Measurements from ENCODE around the gene VANGL1. TPM values are rescaled to one million over a fixed set of nuclear protein-coding genes. Genes with fewer than 3 reads are reported as not detected.

The VANGL1 gene
- 11.7 and 22.4 TPM in 2 replicates for total RNA-seq (2014; rRNA removed; shearing (Covaris generic))

- Histone ChIP-seq H3K36me3 (peaks cover 18% of the 10 kb centered on the region), H3K4me3 (peak within 1 kb of the TSS; percentile 98), H3K27me3 (replicated peaks) (no peaks in the 10 kb centered on the region), H3K4me1 (replicated peaks) (peaks cover 25% of the 10 kb centered on the region), H3K27ac (peak within 1 kb of the TSS; percentile 63), H3K9me3 (replicated peaks) (peaks cover 15% of the 10 kb centered on the region)
- DNase-seq (ENCODE audit: low read depth in 1 of 2, low spot score in 2 of 2): peak; percentile 46 to 75
These were observed at the start of gene VANGL1 for GRCh38 chr1:115641762-115642167. TSS of gene VANGL1 (plus strand) at chr1:115641970. CDS start at chr1:115651414, 9,444 bp downstream.

GRCh38 chr1:115592264-115592663 is 49.5 kb upstream of the VANGL1 start:
- H3K27ac ChIP-seq: no peak overlapping the region
- H3K9me3 ChIP-seq (replicated peaks): no peaks in the 10 kb centered on the region; the same call in 1 of the 2 replicates
- H3K27me3 ChIP-seq (replicated peaks): no peaks in the 10 kb centered on the region; the same call in 1 of the 2 replicates
- DNase-seq (ENCODE audit: low read depth in 1 of 2, low spot score in 2 of 2): no peak
- H3K36me3 ChIP-seq: no peaks in the 10 kb centered on the region
- peaks cover 21% of the 10 kb centered on the region for H3K4me1 ChIP-seq (replicated peaks)
- H3K4me3 ChIP-seq: no peak overlapping the region

GRCh38 chr1:115593365-115594259 is 48.2 kb upstream of the VANGL1 start:
- no peak overlapping the region for H3K27ac ChIP-seq
- no peak overlapping the region for H3K4me3 ChIP-seq
- no peaks in the 10 kb centered on the region; the same call in 1 of the 2 replicates for H3K27me3 ChIP-seq (replicated peaks)
- peaks cover 21% of the 10 kb centered on the region for H3K4me1 ChIP-seq (replicated peaks)
- H3K36me3 ChIP-seq: no peaks in the 10 kb centered on the region
- H3K9me3 ChIP-seq (replicated peaks): no peaks in the 10 kb centered on the region
- DNase-seq (ENCODE audit: low read depth in 1 of 2, low spot score in 2 of 2): no peak

GRCh38 chr1:115594600-115594999 is 47.2 kb upstream of the VANGL1 start:
- no peak overlapping the region for H3K27ac ChIP-seq
- no peak overlapping the region for H3K4me3 ChIP-seq
- H3K9me3 ChIP-seq (replicated peaks): no peaks in the 10 kb centered on the region
- H3K4me1 ChIP-seq (replicated peaks): peaks cover 21% of the 10 kb centered on the region
- H3K27me3 ChIP-seq (replicated peaks): no peaks in the 10 kb centered on the region; the same call in 1 of the 2 replicates
- no peaks in the 10 kb centered on the region for H3K36me3 ChIP-seq
- DNase-seq (ENCODE audit: low read depth in 1 of 2, low spot score in 2 of 2): no peak

GRCh38 chr1:115595279-115596079 is 46.3 kb upstream of the VANGL1 start:
- Histone ChIP-seq H3K4me1 (replicated peaks) (peaks cover 21% of the 10 kb centered on the region), H3K4me3 (no peak overlapping the region), H3K9me3 (replicated peaks) (no peaks in the 10 kb centered on the region), H3K27ac (peak overlapping the region; percentile 25), H3K36me3 (no peaks in the 10 kb centered on the region), H3K27me3 (replicated peaks) (no peaks in the 10 kb centered on the region)
- DNase-seq (ENCODE audit: low read depth in 1 of 2, low spot score in 2 of 2): peak; percentile 88 to 95

GRCh38 chr1:115596080-115596780 is 45.5 kb upstream of the VANGL1 start:
- Histone ChIP-seq H3K4me3 (no peak overlapping the region), H3K36me3 (no peaks in the 10 kb centered on the region), H3K27ac (peak overlapping the region; percentile 53), H3K9me3 (replicated peaks) (no peaks in the 10 kb centered on the region), H3K27me3 (replicated peaks) (no peaks in the 10 kb centered on the region), H3K4me1 (replicated peaks) (peaks cover 21% of the 10 kb centered on the region)
- peak in 1 of 2 experiments; percentile 28 for DNase-seq (ENCODE audit: low read depth in 1 of 2, low spot score in 2 of 2)

GRCh38 chr1:115604508-115604907 is 37.3 kb upstream of the VANGL1 start:
- no peaks in the 10 kb centered on the region for H3K4me1 ChIP-seq (replicated peaks)
- H3K27ac ChIP-seq: no peak overlapping the region
- H3K36me3 ChIP-seq: no peaks in the 10 kb centered on the region
- H3K4me3 ChIP-seq: no peak overlapping the region
- DNase-seq (ENCODE audit: low read depth in 1 of 2, low spot score in 2 of 2): no peak
- no peaks in the 10 kb centered on the region for H3K9me3 ChIP-seq (replicated peaks)
- no peaks in the 10 kb centered on the region for H3K27me3 ChIP-seq (replicated peaks)

- Histone ChIP-seq H3K4me3 (no peak overlapping the region), H3K27me3 (replicated peaks) (no peaks in the 10 kb centered on the region), H3K4me1 (replicated peaks) (no peaks in the 10 kb centered on the region), H3K36me3 (no peaks in the 10 kb centered on the region), H3K9me3 (replicated peaks) (no peaks in the 10 kb centered on the region), H3K27ac (no peak overlapping the region)
- DNase-seq (ENCODE audit: low read depth in 1 of 2, low spot score in 2 of 2): no peak
These were observed 35.5 kb upstream of the VANGL1 start for GRCh38 chr1:115606305-115606704.

GRCh38 chr1:115609021-115609420 is 32.7 kb upstream of the VANGL1 start:
- H3K9me3 ChIP-seq (replicated peaks): no peaks in the 10 kb centered on the region
- H3K4me3 ChIP-seq: no peak overlapping the region
- DNase-seq (ENCODE audit: low read depth in 1 of 2, low spot score in 2 of 2): no peak
- H3K27ac ChIP-seq: no peak overlapping the region
- H3K4me1 ChIP-seq (replicated peaks): no peaks in the 10 kb centered on the region
- H3K36me3 ChIP-seq: no peaks in the 10 kb centered on the region
- H3K27me3 ChIP-seq (replicated peaks): no peaks in the 10 kb centered on the region

GRCh38 chr1:115613767-115614166 is 28.0 kb upstream of the VANGL1 start:
- no peaks in the 10 kb centered on the region for H3K36me3 ChIP-seq
- no peaks in the 10 kb centered on the region for H3K9me3 ChIP-seq (replicated peaks)
- DNase-seq (ENCODE audit: low read depth in 1 of 2, low spot score in 2 of 2): no peak
- no peaks in the 10 kb centered on the region for H3K4me1 ChIP-seq (replicated peaks)
- no peak overlapping the region for H3K27ac ChIP-seq
- no peaks in the 10 kb centered on the region for H3K27me3 ChIP-seq (replicated peaks)
- no peak overlapping the region for H3K4me3 ChIP-seq

GRCh38 chr1:115620453-115620852 is 21.3 kb upstream of the VANGL1 start:
- Histone ChIP-seq H3K27ac (no peak overlapping the region), H3K36me3 (no peaks in the 10 kb centered on the region), H3K4me1 (replicated peaks) (no peaks in the 10 kb centered on the region), H3K4me3 (no peak overlapping the region), H3K27me3 (replicated peaks) (no peaks in the 10 kb centered on the region), H3K9me3 (replicated peaks) (no peaks in the 10 kb centered on the region)
- no peak for DNase-seq (ENCODE audit: low read depth in 1 of 2, low spot score in 2 of 2)

- Histone ChIP-seq H3K27me3 (replicated peaks) (no peaks in the 10 kb centered on the region), H3K36me3 (no peaks in the 10 kb centered on the region), H3K4me3 (no peak overlapping the region), H3K9me3 (replicated peaks) (no peaks in the 10 kb centered on the region), H3K4me1 (replicated peaks) (no peaks in the 10 kb centered on the region), H3K27ac (no peak overlapping the region)
- DNase-seq (ENCODE audit: low read depth in 1 of 2, low spot score in 2 of 2): no peak
These were observed 20.8 kb upstream of the VANGL1 start for GRCh38 chr1:115620950-115621349.

GRCh38 chr1:115624859-115625258 is 16.9 kb upstream of the VANGL1 start:
- Histone ChIP-seq H3K9me3 (replicated peaks) (no peaks in the 10 kb centered on the region), H3K27me3 (replicated peaks) (no peaks in the 10 kb centered on the region; the same call in 1 of the 2 replicates), H3K27ac (no peak overlapping the region), H3K36me3 (no peaks in the 10 kb centered on the region), H3K4me3 (no peak overlapping the region), H3K4me1 (replicated peaks) (no peaks in the 10 kb centered on the region)
- no peak for DNase-seq (ENCODE audit: low read depth in 1 of 2, low spot score in 2 of 2)
